SK-N-SH (cell line): ENCODE results near the gene PRR15L. TPM values are rescaled to one million over a fixed set of nuclear protein-coding genes. Genes with fewer than 3 reads are reported as not detected.

Source experiments
- CTCF ChIA-PET: fragments of 300-600, 350-600 bp; formaldehyde crosslinking; extraction: SDS; loops from one replicate; lab custom pipeline; 2021; lab: Yijun Ruan, JAX
- POLR2A ChIA-PET: fragments of 350-600 bp; sonication (Branson Sonifier 250); formaldehyde crosslinking; extraction: SDS; loops from one replicate; lab custom pipeline; 2020; ENCODE audit warnings: antibody characterized with exemption, inconsistent platforms; lab: Yijun Ruan, JAX
- DNase-seq: peaks from one replicate; pipeline ENCODE4 v3.0.0; 2012
- H2AFZ ChIP-seq: fragments of 200-600 bp; sonication (generic); 2 replicates; pipeline ENCODE4 v1.8.1; 2016; ENCODE audit warnings: antibody characterized with exemption, mild to moderate bottlenecking, low read depth
- H3F3A ChIP-seq: fragments of 200-600 bp; sonication (generic); replicated peaks from 2 replicates; pipeline ENCODE3; 2016; ENCODE audit warnings: antibody characterized with exemption, mild to moderate bottlenecking; ENCODE audit not compliant: insufficient read depth
- H3K27ac ChIP-seq, 2 experiments: fragments of 200-500 bp in 1 of 2; fragments of 200-600 bp in 1 of 2; sonication (Bioruptor generic) in 1 of 2; sonication (generic), shearing (Covaris generic) in 1 of 2; 2 replicates each; pipeline versions ENCODE4 v1.5.1 to v1.6.1; 2014 to 2016; ENCODE audit warnings: low read depth in 2 of 2, inconsistent platforms in 1 of 2, low read length in 1 of 2, mild to moderate bottlenecking in 1 of 2, mixed read lengths in 1 of 2
- H3K27me3 ChIP-seq: fragments of 200-600 bp; sonication (generic), shearing (Covaris generic); 2 replicates; pipeline ENCODE4 v1.6.1; 2016; ENCODE audit warnings: mixed run types; ENCODE audit not compliant: insufficient read depth
- H3K36me3 ChIP-seq, 2 experiments: fragments of 200-500 bp in 1 of 2; fragments of 200-600 bp in 1 of 2; sonication (Bioruptor generic) in 1 of 2; sonication (generic) in 1 of 2; replicated peaks in 1 of 2; 2 replicates each; pipeline versions ENCODE3 to v1.5.1; 2014 to 2016; ENCODE audit warnings: low read length in 1 of 2, mild to moderate bottlenecking in 1 of 2; ENCODE audit not compliant: insufficient read depth in 2 of 2, control insufficient read depth in 1 of 2
- H3K4me1 ChIP-seq, 2 experiments: fragments of 200-500 bp in 1 of 2; fragments of 200-600 bp in 1 of 2; sonication (Bioruptor generic) in 1 of 2; sonication (generic), shearing (Covaris generic) in 1 of 2; 2 replicates each; pipeline versions ENCODE4 v1.5.1 to v1.6.1; 2014 to 2016; ENCODE audit warnings: low read depth in 1 of 2, low read length in 1 of 2, mixed run types in 1 of 2; ENCODE audit not compliant: insufficient read depth in 2 of 2, control insufficient read depth in 1 of 2
- H3K4me2 ChIP-seq: fragments of 200-600 bp; sonication (generic), shearing (Covaris generic); 2 replicates; pipeline ENCODE4 v1.6.1; 2017; ENCODE audit warnings: mixed run types
- H3K4me3 ChIP-seq, 2 experiments: fragments of 200-500 bp in 1 of 2; fragments of 200-600 bp in 1 of 2; sonication (Bioruptor generic) in 1 of 2; sonication (generic), shearing (Covaris generic) in 1 of 2; 2 replicates each; pipeline versions ENCODE4 v1.5.1 to v1.8.1; 2014 to 2016; ENCODE audit warnings: low read depth in 2 of 2, inconsistent platforms in 1 of 2, low read length in 1 of 2, mild to moderate bottlenecking in 1 of 2, mixed read lengths in 1 of 2, moderate library complexity in 1 of 2
- H3K79me2 ChIP-seq: fragments of 200-600 bp; sonication (generic); 2 replicates; pipeline ENCODE4 v1.8.1; 2017; ENCODE audit warnings: mild to moderate bottlenecking; ENCODE audit not compliant: insufficient read depth
- H3K9ac ChIP-seq: fragments of 200-600 bp; sonication (generic); 2 replicates; pipeline ENCODE4 v1.6.1; 2017; ENCODE audit warnings: mixed run types
- H3K9me2 ChIP-seq: fragments of 200-600 bp; sonication (generic); 2 replicates; pipeline ENCODE4 v1.6.1; 2017; ENCODE audit warnings: mixed run types
- H3K9me3 ChIP-seq: fragments of 200-600 bp; sonication (generic); 2 replicates; pipeline ENCODE4 v1.6.1; 2017; ENCODE audit warnings: mixed run types, mild to moderate bottlenecking, moderate library complexity
- H4K20me1 ChIP-seq: fragments of 200-600 bp; sonication (generic); 2 replicates; pipeline ENCODE4 v1.6.1; 2017; ENCODE audit warnings: mild to moderate bottlenecking, mixed run types; ENCODE audit not compliant: insufficient read depth
- CHD2 ChIP-seq: fragments of 150-350 bp; IDR thresholded peaks from 2 replicates; pipeline ENCODE4 v1.6.1; 2018; ENCODE audit warnings: low read length; ENCODE audit not compliant: partially characterized antibody
- FOSL2 ChIP-seq: IDR thresholded peaks from 2 replicates; pipeline ENCODE4 v1.4.0; 2012; ENCODE audit warnings: low read depth, mild to moderate bottlenecking, moderate library complexity, borderline replicate concordance
- FOXM1 ChIP-seq: IDR thresholded peaks from 2 replicates; pipeline ENCODE4 v1.4.0; 2012; ENCODE audit warnings: low read depth, mild to moderate bottlenecking
- GABPA ChIP-seq: IDR thresholded peaks from 2 replicates; pipeline ENCODE4 v1.4.0; 2012; ENCODE audit warnings: low read depth, mild to moderate bottlenecking
- GATA2 ChIP-seq: sonication (generic); formaldehyde crosslinking; IDR thresholded peaks from 2 replicates; pipeline ENCODE4 v1.5.0; 2020; ENCODE audit warnings: mild to moderate bottlenecking, missing genetic modification reagents
- IRF3 ChIP-seq: fragments of 150-350 bp; IDR thresholded peaks from 2 replicates; pipeline ENCODE4 v1.6.1; 2016; ENCODE audit warnings: mild to moderate bottlenecking, low read depth, low read length
- JUND ChIP-seq: IDR thresholded peaks from 2 replicates; pipeline ENCODE4 v1.4.0; 2012
- MXI1 ChIP-seq: IDR thresholded peaks from 2 replicates; pipeline ENCODE4 v1.6.1; 2012; ENCODE audit warnings: mild to moderate bottlenecking, low read depth, low read length, improper control_type of control experiment
- RCOR1 ChIP-seq: fragments of 150-350 bp; IDR thresholded peaks from 2 replicates; pipeline ENCODE4 v1.6.1; 2017; ENCODE audit warnings: antibody characterized with exemption, low read length
- RFX5 ChIP-seq: IDR thresholded peaks from 2 replicates; pipeline ENCODE4 v1.6.1; 2012; ENCODE audit warnings: mild to moderate bottlenecking, improper control_type of control experiment, low read length
- RXRA ChIP-seq: IDR thresholded peaks from 2 replicates; pipeline ENCODE4 v1.4.0; 2012; ENCODE audit warnings: low read depth, mild to moderate bottlenecking, borderline replicate concordance
- SIN3A ChIP-seq: IDR thresholded peaks from 2 replicates; pipeline ENCODE4 v1.6.1; 2012; ENCODE audit warnings: low read depth, mild to moderate bottlenecking, low read length, moderate library complexity, borderline replicate concordance
- SMC3 ChIP-seq: IDR thresholded peaks from 2 replicates; pipeline ENCODE4 v1.6.1; 2012; ENCODE audit warnings: low read depth, low read length, improper control_type of control experiment
- WGBS: methylation state at CpG from one replicate; pipeline ENCODE4 v1.1.6; 2017; ENCODE audit warnings: low lambda C conversion rate; 5-methylcytosine and 5-hydroxymethylcytosine counted together
- polyA plus RNA-seq, 3 experiments: library from polyadenylated mRNA; depleted of rRNA; stranded (reverse); fragments of >200 nt; gene quantifications; 2 replicates each; pipeline ENCODE4 v1.2.3, GENCODE V29; 2012
- TF ChIP-seq, protein P1 (sequence below): IDR thresholded peaks from 2 replicates; pipeline ENCODE4 v1.6.1; 2012; ENCODE audit warnings: mild to moderate bottlenecking, low read depth, low read length, moderate library complexity
- TF ChIP-seq, protein P2 (sequence below): IDR thresholded peaks from 2 replicates; pipeline ENCODE4 v1.4.0; 2012; ENCODE audit warnings: low read depth, borderline replicate concordance
- TF ChIP-seq, protein P3 (sequence below): IDR thresholded peaks from 2 replicates; pipeline ENCODE4 v1.4.0; 2012; ENCODE audit warnings: low read depth
- TF ChIP-seq, protein P4 (sequence below): fragments of 200-600 bp; sonication (generic); IDR thresholded peaks from 2 replicates; pipeline ENCODE4 v1.6.1; 2017; ENCODE audit warnings: antibody characterized with exemption, mild to moderate bottlenecking, moderate library complexity
- TF ChIP-seq, protein P5 (sequence below): fragments of 150-350 bp; IDR thresholded peaks from 2 replicates; pipeline ENCODE4 v1.6.1; 2017; ENCODE audit warnings: antibody characterized with exemption, low read length, low read depth, borderline replicate concordance

Gene PRR15L
- polyA plus RNA-seq, 1 of the 3 experiments (the other 2 are of a cell fraction) = not detected

DNA sequence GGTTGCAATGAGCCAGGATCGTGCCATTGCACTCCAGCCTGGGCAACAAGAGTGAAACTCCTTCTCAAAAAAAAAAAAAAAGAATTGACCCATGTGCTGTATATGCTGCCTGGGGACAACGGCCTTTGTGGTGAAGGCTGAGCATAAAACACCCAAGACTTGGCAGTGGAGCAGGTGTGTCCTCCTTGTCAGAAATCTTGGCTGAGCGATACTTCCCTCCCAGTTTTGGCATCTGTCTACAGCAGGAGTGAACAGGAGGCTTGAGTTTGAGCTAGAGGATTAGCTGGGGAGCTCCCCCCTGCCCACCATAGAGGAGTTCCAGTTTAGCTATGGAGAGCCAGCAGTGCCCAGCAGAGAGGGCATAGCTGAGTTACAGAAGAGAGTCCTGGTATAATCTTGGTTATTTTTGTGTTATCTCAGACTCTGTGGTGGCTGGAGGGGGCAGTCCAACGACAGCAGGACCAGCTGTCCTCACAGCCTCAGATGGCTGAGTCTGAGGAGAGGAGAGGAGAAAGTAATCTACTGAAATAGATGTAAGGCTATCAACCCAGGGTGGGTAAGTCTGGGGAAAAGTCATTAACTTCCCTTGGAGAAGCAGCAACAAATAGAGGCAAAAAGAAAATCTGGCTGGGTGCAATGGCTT, 43.3 kb downstream of the PRR15L start:
- ChIA-PET CTCF (interaction anchor here (1.0 to 1.6 kb wide), 8 partner anchors 15 to 71 kb away, joined by 3 to 8 read pairs (median 4); partner anchors contain the start of gene SP2), POLR2A (interaction anchor here (0.7 kb wide), 1 partner anchor 81 kb away, joined by 3 read pairs; no protein-coding TSS in a partner anchor)
- no peaks in the 10 kb centered on the region for H3K9me2 ChIP-seq
- H3K9ac ChIP-seq = no peak overlapping the region
- H3K27me3 ChIP-seq = no peaks in the 10 kb centered on the region
- H3K79me2 ChIP-seq = no peaks in the 10 kb centered on the region
- peaks cover 9% of the 10 kb centered on the region for H3F3A ChIP-seq
- H3K4me2 ChIP-seq = no peak overlapping the region
- no peaks in the 10 kb centered on the region for H3K9me3 ChIP-seq
- no peak for DNase-seq
- WGBS = 86% methylated on average over 4 of the region's 4 CpGs
- H3K4me3 ChIP-seq = no peak overlapping the region
- H2AFZ ChIP-seq = no peak overlapping the region
- H4K20me1 ChIP-seq = no peaks in the 10 kb centered on the region
- TF ChIP-seq SIN3A = no peak
- TF ChIP-seq, protein P1, sequence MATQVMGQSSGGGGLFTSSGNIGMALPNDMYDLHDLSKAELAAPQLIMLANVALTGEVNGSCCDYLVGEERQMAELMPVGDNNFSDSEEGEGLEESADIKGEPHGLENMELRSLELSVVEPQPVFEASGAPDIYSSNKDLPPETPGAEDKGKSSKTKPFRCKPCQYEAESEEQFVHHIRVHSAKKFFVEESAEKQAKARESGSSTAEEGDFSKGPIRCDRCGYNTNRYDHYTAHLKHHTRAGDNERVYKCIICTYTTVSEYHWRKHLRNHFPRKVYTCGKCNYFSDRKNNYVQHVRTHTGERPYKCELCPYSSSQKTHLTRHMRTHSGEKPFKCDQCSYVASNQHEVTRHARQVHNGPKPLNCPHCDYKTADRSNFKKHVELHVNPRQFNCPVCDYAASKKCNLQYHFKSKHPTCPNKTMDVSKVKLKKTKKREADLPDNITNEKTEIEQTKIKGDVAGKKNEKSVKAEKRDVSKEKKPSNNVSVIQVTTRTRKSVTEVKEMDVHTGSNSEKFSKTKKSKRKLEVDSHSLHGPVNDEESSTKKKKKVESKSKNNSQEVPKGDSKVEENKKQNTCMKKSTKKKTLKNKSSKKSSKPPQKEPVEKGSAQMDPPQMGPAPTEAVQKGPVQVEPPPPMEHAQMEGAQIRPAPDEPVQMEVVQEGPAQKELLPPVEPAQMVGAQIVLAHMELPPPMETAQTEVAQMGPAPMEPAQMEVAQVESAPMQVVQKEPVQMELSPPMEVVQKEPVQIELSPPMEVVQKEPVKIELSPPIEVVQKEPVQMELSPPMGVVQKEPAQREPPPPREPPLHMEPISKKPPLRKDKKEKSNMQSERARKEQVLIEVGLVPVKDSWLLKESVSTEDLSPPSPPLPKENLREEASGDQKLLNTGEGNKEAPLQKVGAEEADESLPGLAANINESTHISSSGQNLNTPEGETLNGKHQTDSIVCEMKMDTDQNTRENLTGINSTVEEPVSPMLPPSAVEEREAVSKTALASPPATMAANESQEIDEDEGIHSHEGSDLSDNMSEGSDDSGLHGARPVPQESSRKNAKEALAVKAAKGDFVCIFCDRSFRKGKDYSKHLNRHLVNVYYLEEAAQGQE = no peak
- TF ChIP-seq MXI1 = no peak
- TF ChIP-seq, protein P2, sequence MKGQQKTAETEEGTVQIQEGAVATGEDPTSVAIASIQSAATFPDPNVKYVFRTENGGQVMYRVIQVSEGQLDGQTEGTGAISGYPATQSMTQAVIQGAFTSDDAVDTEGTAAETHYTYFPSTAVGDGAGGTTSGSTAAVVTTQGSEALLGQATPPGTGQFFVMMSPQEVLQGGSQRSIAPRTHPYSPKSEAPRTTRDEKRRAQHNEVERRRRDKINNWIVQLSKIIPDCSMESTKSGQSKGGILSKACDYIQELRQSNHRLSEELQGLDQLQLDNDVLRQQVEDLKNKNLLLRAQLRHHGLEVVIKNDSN = no peak
- TF ChIP-seq FOXM1 = no peak
- TF ChIP-seq FOSL2 = no peak
- TF ChIP-seq RXRA = no peak
- TF ChIP-seq, protein P3, sequence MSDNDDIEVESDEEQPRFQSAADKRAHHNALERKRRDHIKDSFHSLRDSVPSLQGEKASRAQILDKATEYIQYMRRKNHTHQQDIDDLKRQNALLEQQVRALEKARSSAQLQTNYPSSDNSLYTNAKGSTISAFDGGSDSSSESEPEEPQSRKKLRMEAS = no peak
- TF ChIP-seq IRF3 = no peak
- no peak for TF ChIP-seq GATA2 (CRISPR knock-in tag)
- TF ChIP-seq, protein P4, sequence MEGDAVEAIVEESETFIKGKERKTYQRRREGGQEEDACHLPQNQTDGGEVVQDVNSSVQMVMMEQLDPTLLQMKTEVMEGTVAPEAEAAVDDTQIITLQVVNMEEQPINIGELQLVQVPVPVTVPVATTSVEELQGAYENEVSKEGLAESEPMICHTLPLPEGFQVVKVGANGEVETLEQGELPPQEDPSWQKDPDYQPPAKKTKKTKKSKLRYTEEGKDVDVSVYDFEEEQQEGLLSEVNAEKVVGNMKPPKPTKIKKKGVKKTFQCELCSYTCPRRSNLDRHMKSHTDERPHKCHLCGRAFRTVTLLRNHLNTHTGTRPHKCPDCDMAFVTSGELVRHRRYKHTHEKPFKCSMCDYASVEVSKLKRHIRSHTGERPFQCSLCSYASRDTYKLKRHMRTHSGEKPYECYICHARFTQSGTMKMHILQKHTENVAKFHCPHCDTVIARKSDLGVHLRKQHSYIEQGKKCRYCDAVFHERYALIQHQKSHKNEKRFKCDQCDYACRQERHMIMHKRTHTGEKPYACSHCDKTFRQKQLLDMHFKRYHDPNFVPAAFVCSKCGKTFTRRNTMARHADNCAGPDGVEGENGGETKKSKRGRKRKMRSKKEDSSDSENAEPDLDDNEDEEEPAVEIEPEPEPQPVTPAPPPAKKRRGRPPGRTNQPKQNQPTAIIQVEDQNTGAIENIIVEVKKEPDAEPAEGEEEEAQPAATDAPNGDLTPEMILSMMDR = no peak
- no peak for TF ChIP-seq GABPA
- TF ChIP-seq, protein P5, sequence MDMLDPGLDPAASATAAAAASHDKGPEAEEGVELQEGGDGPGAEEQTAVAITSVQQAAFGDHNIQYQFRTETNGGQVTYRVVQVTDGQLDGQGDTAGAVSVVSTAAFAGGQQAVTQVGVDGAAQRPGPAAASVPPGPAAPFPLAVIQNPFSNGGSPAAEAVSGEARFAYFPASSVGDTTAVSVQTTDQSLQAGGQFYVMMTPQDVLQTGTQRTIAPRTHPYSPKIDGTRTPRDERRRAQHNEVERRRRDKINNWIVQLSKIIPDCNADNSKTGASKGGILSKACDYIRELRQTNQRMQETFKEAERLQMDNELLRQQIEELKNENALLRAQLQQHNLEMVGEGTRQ = no peak
- TF ChIP-seq SMC3 = no peak
- TF ChIP-seq RCOR1 = no peak
- no peak for TF ChIP-seq JUND
- no peak for TF ChIP-seq RFX5
- TF ChIP-seq CHD2 = no peak
- TF ChIP-seq, all 33 proteins: peak for 0
- no peak overlapping the region for H3K27ac ChIP-seq
- no peaks in the 10 kb centered on the region for H3K4me1 ChIP-seq
- H3K36me3 ChIP-seq = peaks cover 3 to 19% of the 10 kb centered on the region in 2 experiments
